HFF-Myc (cell line): Measurements from ENCODE around the gene NSG1.

Experiments used
- DNase-seq: peaks from one replicate; pipeline ENCODE4 v3.0.0-alpha.2; 2011; ENCODE audit warnings: low read depth; ENCODE audit errors: extremely low read depth
- H3K4me3 ChIP-seq: replicated peaks from 2 replicates; pipeline ENCODE4 v1.5.1; 2011; ENCODE audit warnings: low read depth, mild to moderate bottlenecking, control low read depth, low read length
- CTCF ChIP-seq: IDR thresholded peaks from 2 replicates; pipeline ENCODE4 v1.5.1; 2012; ENCODE audit warnings: mild to moderate bottlenecking, low read depth, low read length, control low read depth; ENCODE audit errors: missing control alignments

Gene NSG1

GRCh38 chr4:4397441-4397819 lies 10.5 kb downstream of the NSG1 start:
- no peak for TF ChIP-seq CTCF
- H3K4me3 ChIP-seq, result no peak overlapping the region
- DNase-seq, result no peak

GRCh38 chr4:4398430-4398829 lies 11.5 kb downstream of the NSG1 start:
- no peak overlapping the region for H3K4me3 ChIP-seq
- no peak for DNase-seq
- TF ChIP-seq CTCF, result no peak

GRCh38 chr4:4401036-4401435 lies 14.1 kb downstream of the NSG1 start:
- no peak for DNase-seq
- H3K4me3 ChIP-seq, result no peak overlapping the region
- no peak for TF ChIP-seq CTCF

GRCh38 chr4:4402966-4403365 lies 16.1 kb downstream of the NSG1 start:
- H3K4me3 ChIP-seq, result no peak overlapping the region
- DNase-seq, result peak; percentile 31
- no peak for TF ChIP-seq CTCF

GRCh38 chr4:4405358-4405962 lies 18.6 kb downstream of the NSG1 start:
- DNase-seq, result no peak
- H3K4me3 ChIP-seq, result no peak overlapping the region
- no peak for TF ChIP-seq CTCF

GRCh38 chr4:4406455-4407298 lies 19.8 kb downstream of the NSG1 start:
- no peak for DNase-seq
- no peak for TF ChIP-seq CTCF
- H3K4me3 ChIP-seq, result no peak overlapping the region
